Choroid plexus epithelial cell (primary cell): ENCODE measurements around the gene CNP.
"Not testable (repeated sequence)": the region's sequence is repeated elsewhere in the genome, so short reads cannot be mapped to it uniquely, and the experiment has no call there.

Source experiments
- DNase-seq: peaks from one replicate; pipeline ENCODE4 v3.0.0-alpha.2; 2010; ENCODE audit warnings: low read depth
- H3K4me3 ChIP-seq: 2 replicates; pipeline ENCODE4 v1.5.1; 2011; ENCODE audit warnings: low read depth, mild to moderate bottlenecking, control low read depth, low read length, moderate library complexity
- CTCF ChIP-seq: conservative IDR thresholded peaks from 2 replicates; pipeline ENCODE4 v1.5.1; 2011; ENCODE audit warnings: low read depth, mild to moderate bottlenecking, control low read depth, inconsistent platforms, low read length, moderate library complexity

Gene CNP

GRCh38 chr17:42000413-42001133 is 34.0 kb downstream of the CNP start:
- no peak for DNase-seq
- no peak overlapping the region for H3K4me3 ChIP-seq
- TF ChIP-seq CTCF = no peak

DNA sequence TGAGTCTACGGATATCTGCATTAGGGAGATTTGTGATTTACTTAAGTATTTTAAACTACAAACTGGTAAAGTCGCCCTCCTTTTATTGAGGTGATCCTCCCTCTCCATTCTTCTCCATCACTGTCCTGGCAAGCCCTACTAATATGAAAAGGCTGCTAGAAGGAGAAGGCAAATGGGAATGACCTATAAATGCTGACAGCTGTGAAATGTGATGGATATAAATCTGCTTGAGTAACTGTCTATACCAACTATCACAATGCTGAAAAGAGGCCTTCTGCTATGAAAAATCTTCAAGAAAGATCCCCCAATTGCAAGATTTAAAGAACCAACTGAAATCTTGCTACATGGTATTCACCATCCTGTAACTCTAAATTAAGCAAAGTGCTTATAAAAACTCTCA is 35.1 kb downstream of the CNP start:
- no peak for TF ChIP-seq CTCF
- DNase-seq = no peak

GRCh38 chr17:42002175-42002791 is 35.7 kb downstream of the CNP start:
- no peak overlapping the region for H3K4me3 ChIP-seq
- no peak for TF ChIP-seq CTCF
- no peak for DNase-seq

More for the DNA sequence above, 35.1 kb downstream of the CNP start:
- H3K4me3 ChIP-seq = no peak overlapping the region

DNA sequence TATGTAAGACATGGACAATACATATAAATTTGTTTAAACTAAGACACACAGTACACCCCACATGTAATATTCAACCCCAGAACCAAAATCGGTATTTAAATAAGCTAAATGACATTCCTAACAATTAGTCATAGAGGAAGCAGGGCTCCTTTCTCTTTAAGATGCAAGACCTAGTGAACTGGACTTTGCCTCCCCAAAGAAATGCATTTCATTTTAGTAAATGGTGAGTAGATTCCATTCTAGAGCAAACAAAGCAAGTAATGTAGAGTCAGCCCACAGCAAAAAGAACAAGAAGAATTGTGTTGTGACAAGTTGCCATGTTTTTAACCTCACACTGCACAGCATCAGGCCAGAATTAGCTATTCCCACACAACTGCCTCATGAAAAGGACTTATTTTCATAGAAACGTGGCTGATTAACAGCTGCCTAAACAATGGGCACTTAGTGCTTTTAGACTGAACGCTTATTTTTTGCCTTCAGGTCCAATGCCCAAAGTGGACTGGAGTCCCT is 36.3 kb downstream of the CNP start:
- no peak overlapping the region for H3K4me3 ChIP-seq
- DNase-seq = peak; percentile 67
- TF ChIP-seq CTCF = no peak

DNA sequence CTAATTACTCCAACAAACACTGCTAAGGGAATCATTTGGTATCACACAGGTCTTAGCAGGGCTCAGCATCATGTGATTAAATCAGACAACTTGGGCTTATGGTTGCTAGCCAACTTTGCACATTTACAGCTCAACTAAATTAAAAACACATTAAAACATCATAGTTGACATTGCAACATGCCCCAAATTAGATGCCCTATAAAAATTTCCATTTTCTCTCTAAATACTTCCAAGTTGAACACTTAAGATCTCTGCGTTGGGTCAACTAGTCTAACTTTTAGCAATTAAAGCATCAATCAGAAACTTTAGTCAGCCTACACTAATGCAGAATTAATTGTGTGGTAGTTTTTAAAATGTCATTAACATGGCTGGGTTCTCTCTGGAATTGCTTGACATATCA is 38.6 kb downstream of the CNP start:
- TF ChIP-seq CTCF = no peak
- no peak for DNase-seq

GRCh38 chr17:42009170-42009569 is 42.6 kb downstream of the CNP start:
- H3K4me3 ChIP-seq = no peak overlapping the region
- peak; percentile 55 for TF ChIP-seq CTCF
- DNase-seq = peak; percentile 63

More for the DNA sequence above, 38.6 kb downstream of the CNP start:
- no peak overlapping the region for H3K4me3 ChIP-seq

DNA sequence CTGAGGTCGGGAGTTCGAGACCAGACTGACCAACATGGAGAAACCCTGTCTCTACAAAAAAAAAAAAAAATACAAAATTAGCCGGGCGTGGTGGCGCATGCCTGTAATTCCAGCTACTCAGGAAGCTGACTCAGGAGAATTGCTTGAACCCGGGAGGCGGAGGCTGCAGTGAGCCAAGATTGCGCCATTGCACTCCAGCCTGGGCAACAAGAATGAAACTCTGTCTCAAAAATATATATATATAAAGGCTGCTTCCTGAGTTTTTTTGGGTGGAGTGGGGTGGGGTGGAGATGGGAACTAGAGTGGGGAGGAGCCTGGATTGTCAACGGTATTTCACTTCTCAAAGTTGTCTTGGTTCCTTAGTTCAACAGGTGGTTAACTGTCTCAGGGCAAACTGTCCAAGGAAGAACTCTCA is 43.7 kb downstream of the CNP start:
- H3K4me3 ChIP-seq = not testable (repeated sequence)
- peak; percentile 68 for DNase-seq
